Measurements from ENCODE around the gene ZNF326. TPM values are rescaled to one million over a fixed set of nuclear protein-coding genes. Genes with fewer than 3 reads are reported as not detected.

The ZNF326 gene
- total RNA-seq, 1 experiment from 2014 or later: 39.0 TPM

- no peak overlapping the region for H4K8ac ChIP-seq (replicated peaks; ENCODE audit: insufficient read length, low read depth, low read length)
- H3K23ac ChIP-seq (ENCODE audit: insufficient read length, low read depth, low read length): no peak overlapping the region
- H2BK12ac ChIP-seq (ENCODE audit: insufficient read length, low read depth, low read length): no peak overlapping the region
- H4K20me1 ChIP-seq (ENCODE audit: control insufficient read depth, insufficient read depth, insufficient read length): no peaks in the 10 kb centered on the region
- Mint-ChIP-seq H3K27ac (peak overlapping the region in 1 of 3 experiments; percentile 25; a peak in 2 of 7 replicates), H3K4me1 (peaks cover 27% of the 10 kb centered on the region in 2 experiments), H3K4me3 (no peak overlapping the region), H3K36me3 (ENCODE audit: insufficient read depth in 1 of 3, low read depth in 3 of 3) (peaks cover 2 to 9% (median 5%) of the 10 kb centered on the region in 3 experiments; a peak in 3 of 7 replicates), H3K27me3 (ENCODE audit: low read depth) (no peaks in the 10 kb centered on the region), H3K9me3 (peaks cover 8 to 9% of the 10 kb centered on the region in 2 experiments; a peak in 3 of 5 replicates)
- no peak overlapping the region for H2AFZ ChIP-seq (ENCODE audit: low read length)
- peak overlapping the region; percentile 48 for H2BK120ac ChIP-seq (ENCODE audit: low read depth, low read length, poor library complexity, severe bottlenecking)
- no peak overlapping the region for H3K14ac ChIP-seq (ENCODE audit: insufficient read depth, low read length)
- H3K27me3 ChIP-seq (ENCODE audit: insufficient read depth, low read length): no peaks in the 10 kb centered on the region
- no peaks in the 10 kb centered on the region for H3K23me2 ChIP-seq (ENCODE audit: insufficient read length, low read depth, low read length, poor library complexity, severe bottlenecking)
- no peak for TF ChIP-seq CTCF (conservative IDR thresholded peaks at IDR 0.05)
- H2BK20ac ChIP-seq (ENCODE audit: low read depth, low read length, poor library complexity, severe bottlenecking): peak overlapping the region; percentile 94
- no peak overlapping the region for H3K56ac ChIP-seq (ENCODE audit: insufficient read length, low read depth, low read length)
- no peak overlapping the region for H2BK15ac ChIP-seq (ENCODE audit: low read depth, low read length)
- no peak overlapping the region for H3K9ac ChIP-seq (ENCODE audit: extremely low read depth, insufficient read length, low read length)
- no peak overlapping the region for H4K5ac ChIP-seq (ENCODE audit: insufficient read length, low read depth, low read length)
- H3K79me2 ChIP-seq (ENCODE audit: insufficient read depth, low read length): no peaks in the 10 kb centered on the region
- H3T11ph ChIP-seq (ENCODE audit: low read length): peak overlapping the region; percentile 29
- no peak overlapping the region for H2AK5ac ChIP-seq (ENCODE audit: insufficient read length, low read length)
- peak overlapping the region; percentile 40 for H3K18ac ChIP-seq (ENCODE audit: insufficient read length, low read depth, low read length)
- no peaks in the 10 kb centered on the region for H3K9me3 ChIP-seq (ENCODE audit: control insufficient read depth, low read depth, low read length)
- H3K27ac ChIP-seq (ENCODE audit: insufficient read length, low read depth, low read length): no peak overlapping the region
- no peak for DNase-seq
- H4K91ac ChIP-seq (ENCODE audit: insufficient read length, low read depth, low read length): no peak overlapping the region
- H3K4me1 ChIP-seq (ENCODE audit: insufficient read depth, low read length): peaks cover 6% of the 10 kb centered on the region; the same call in 1 of the 2 replicates
- no peak overlapping the region for H2BK5ac ChIP-seq (ENCODE audit: insufficient read length, low read length)
- no CpG with 5 or more reads among the region's 7 CpGs for WGBS (ENCODE audit: extremely low coverage, insufficient read length, low lambda C conversion rate)
- H3K79me1 ChIP-seq (ENCODE audit: insufficient read depth, low read depth, low read length, poor library complexity, severe bottlenecking): no peaks in the 10 kb centered on the region
- peak overlapping the region; percentile 50; the same call in 1 of the 2 replicates for H3K4ac ChIP-seq (ENCODE audit: low read depth, low read length)
- H3K4me2 ChIP-seq (ENCODE audit: insufficient read depth, insufficient read length, low read length): no peak overlapping the region
Observed at GRCh38 chr1:89958851-89959654, 35.9 kb upstream of the ZNF326 start.

Measured in H9 (cell line).